HEK293T (cell line): ENCODE data around the gene WIZ.

ENCODE experiments used
- BHLHE40 ChIP-seq: fragments of 450-650 bp; IDR thresholded peaks from 2 replicates; pipeline ENCODE4 v1.6.1; 2016; ENCODE audit warnings: mild to moderate bottlenecking, moderate library complexity, borderline replicate concordance
- CTBP1 ChIP-seq: fragments of 450-650 bp; IDR thresholded peaks from 2 replicates; pipeline ENCODE4 v1.6.1; 2016; ENCODE audit warnings: borderline replicate concordance
- ELF4 ChIP-seq: fragments of 450-650 bp; IDR thresholded peaks from 2 replicates; pipeline ENCODE4 v1.6.1; 2017; ENCODE audit warnings: antibody characterized with exemption
- FOXA1 ChIP-seq: fragments of 450-650 bp; IDR thresholded peaks from 2 replicates; pipeline ENCODE4 v1.6.1; 2016; ENCODE audit warnings: mild to moderate bottlenecking
- FOXK2 ChIP-seq: fragments of 450-650 bp; IDR thresholded peaks from 2 replicates; pipeline ENCODE4 v1.6.1; 2016; ENCODE audit warnings: mild to moderate bottlenecking
- FOXM1 ChIP-seq: fragments of 450-650 bp; IDR thresholded peaks from 2 replicates; pipeline ENCODE4 v1.6.1; 2017; ENCODE audit warnings: mild to moderate bottlenecking, borderline replicate concordance
- HDGF ChIP-seq: fragments of 450-650 bp; IDR thresholded peaks from 2 replicates; pipeline ENCODE4 v1.6.1; 2017; ENCODE audit warnings: antibody characterized with exemption, borderline replicate concordance
- L3MBTL2 ChIP-seq: fragments of 450-650 bp; conservative IDR thresholded peaks from 2 replicates; pipeline ENCODE4 v1.6.1; 2016; ENCODE audit warnings: mild to moderate bottlenecking
- LEF1 ChIP-seq: fragments of 450-650 bp; IDR thresholded peaks from 2 replicates; pipeline ENCODE4 v1.6.1; 2017; ENCODE audit warnings: mild to moderate bottlenecking, borderline replicate concordance
- NFRKB ChIP-seq: fragments of 450-650 bp; IDR thresholded peaks from 2 replicates; pipeline ENCODE4 v1.6.1; 2016; ENCODE audit warnings: mild to moderate bottlenecking, moderate library complexity
- SP1 ChIP-seq: fragments of 450-650 bp; IDR thresholded peaks from 2 replicates; pipeline ENCODE4 v1.6.1; 2017
- SUZ12 ChIP-seq: fragments of 450-650 bp; IDR thresholded peaks from 2 replicates; pipeline ENCODE4 v1.6.1; 2016; ENCODE audit warnings: mild to moderate bottlenecking
- ZNF384 ChIP-seq: fragments of 450-650 bp; IDR thresholded peaks from 2 replicates; pipeline ENCODE4 v1.6.1; 2016
- TF ChIP-seq, protein P1 (sequence below): fragments of 450-650 bp; IDR thresholded peaks from 2 replicates; pipeline ENCODE4 v1.6.1; 2016

DNA sequence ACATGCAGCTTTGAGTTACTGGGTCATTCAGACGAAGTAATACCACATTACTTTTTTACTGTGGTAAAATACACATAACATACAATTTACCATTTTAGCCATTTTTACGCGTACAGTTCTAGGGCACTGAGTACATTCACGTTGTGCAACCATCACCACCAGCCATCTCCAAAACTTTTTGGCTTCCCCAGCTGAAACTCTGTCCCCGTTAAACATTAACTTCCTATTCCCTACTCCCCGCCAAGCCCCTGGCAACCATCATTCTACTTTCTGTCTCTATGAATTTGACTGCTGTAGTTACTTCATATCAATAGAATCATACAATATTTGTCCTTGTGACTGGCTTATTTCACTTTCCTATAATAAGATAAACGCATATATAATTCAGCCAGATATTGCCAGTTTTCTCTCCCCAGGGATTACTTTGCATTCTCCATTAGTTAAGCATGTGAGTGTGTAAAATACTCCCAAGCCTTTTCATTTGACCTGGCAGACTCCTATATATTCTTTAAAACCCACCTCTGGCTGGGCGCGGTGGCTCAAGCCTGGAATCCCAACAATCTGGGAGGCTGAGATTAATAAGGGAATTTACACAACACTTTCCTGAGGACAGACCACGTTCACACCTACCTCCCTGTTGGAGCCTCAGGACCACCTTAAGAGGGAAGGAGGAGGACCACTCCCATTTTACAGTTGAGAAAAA is 48.6 kb upstream of the WIZ start:
- TF ChIP-seq FOXK2 (no peak), BHLHE40 (no peak), FOXA1 (no peak), SP1 (no peak), HDGF (no peak), ELF4 (no peak), ZNF384 (no peak), FOXM1 (no peak), LEF1 (no peak), CTBP1 (no peak), L3MBTL2 (no peak), SUZ12 (no peak), NFRKB (no peak)
- TF ChIP-seq, protein P1, sequence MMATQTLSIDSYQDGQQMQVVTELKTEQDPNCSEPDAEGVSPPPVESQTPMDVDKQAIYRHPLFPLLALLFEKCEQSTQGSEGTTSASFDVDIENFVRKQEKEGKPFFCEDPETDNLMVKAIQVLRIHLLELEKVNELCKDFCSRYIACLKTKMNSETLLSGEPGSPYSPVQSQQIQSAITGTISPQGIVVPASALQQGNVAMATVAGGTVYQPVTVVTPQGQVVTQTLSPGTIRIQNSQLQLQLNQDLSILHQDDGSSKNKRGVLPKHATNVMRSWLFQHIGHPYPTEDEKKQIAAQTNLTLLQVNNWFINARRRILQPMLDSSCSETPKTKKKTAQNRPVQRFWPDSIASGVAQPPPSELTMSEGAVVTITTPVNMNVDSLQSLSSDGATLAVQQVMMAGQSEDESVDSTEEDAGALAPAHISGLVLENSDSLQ, result no peak
